Measurements from ENCODE around the gene NCAM2. TPM values are rescaled to one million over a fixed set of nuclear protein-coding genes. Genes with fewer than 3 reads are reported as not detected.

NCAM2 gene
- 10 to 100 TPM in 2 of 4 donors, 1 to 10 TPM in 2; 5.6 to 16.9 (median 9.1) TPM for polyA plus RNA-seq (ENCODE audit: insufficient read length in 4 of 4)

- peak in 3 of 4 donors; percentile 51 to 64 (median 53) for DNase-seq (ENCODE audit: low read depth in 4 of 4, low spot score in 2 of 4)
These were observed at the start of gene NCAM2 for GRCh38 chr21:20997636-20998455. NCAM2 (plus strand) TSS chr21:20998409.

- DNase-seq (ENCODE audit: low read depth in 4 of 4, low spot score in 2 of 4) = no peak
These were observed 48.3 kb upstream of the NCAM2 start for GRCh38 chr21:20949884-20950283.

- DNase-seq (ENCODE audit: low read depth in 4 of 4, low spot score in 2 of 4) = no peak
These were observed 32.4 kb upstream of the NCAM2 start for GRCh38 chr21:20965816-20966215.

GRCh38 chr21:20968391-20968790 lies 29.8 kb upstream of the NCAM2 start:
- no peak for DNase-seq (ENCODE audit: low read depth in 4 of 4, low spot score in 2 of 4)

- DNase-seq (ENCODE audit: low read depth in 4 of 4, low spot score in 2 of 4) = no peak
These were observed 27.5 kb upstream of the NCAM2 start for GRCh38 chr21:20970691-20971090.

- peak in 3 of 4 donors; percentile 8 to 25 (median 11) for DNase-seq (ENCODE audit: low read depth in 4 of 4, low spot score in 2 of 4)
These were observed 26.8 kb upstream of the NCAM2 start for GRCh38 chr21:20971296-20971921.

- DNase-seq (ENCODE audit: low read depth in 4 of 4, low spot score in 2 of 4) = no peak
These were observed 3.4 kb upstream of the NCAM2 start for GRCh38 chr21:20994790-20995189.

- DNase-seq (ENCODE audit: low read depth in 4 of 4, low spot score in 2 of 4) = no peak
These were observed 1.5 kb upstream of the NCAM2 start for GRCh38 chr21:20996421-20997310.

- DNase-seq (ENCODE audit: low read depth in 4 of 4, low spot score in 2 of 4) = no peak
These were observed 936 bp upstream of the NCAM2 start for GRCh38 chr21:20997311-20997635.

- DNase-seq (ENCODE audit: low read depth in 4 of 4, low spot score in 2 of 4) = no peak
These were observed 214 bp downstream of the NCAM2 start for GRCh38 chr21:20998456-20998789.

GRCh38 chr21:20998886-20999285 lies 677 bp downstream of the NCAM2 start:
- no peak for DNase-seq (ENCODE audit: low read depth in 4 of 4, low spot score in 2 of 4)

- no peak for DNase-seq (ENCODE audit: low read depth in 4 of 4, low spot score in 2 of 4)
These were observed 1.4 kb downstream of the NCAM2 start for GRCh38 chr21:20999659-21000058.

- DNase-seq (ENCODE audit: low read depth in 4 of 4, low spot score in 2 of 4) = no peak
These were observed 2.5 kb downstream of the NCAM2 start for GRCh38 chr21:21000591-21001175.

- no peak for DNase-seq (ENCODE audit: low read depth in 4 of 4, low spot score in 2 of 4)
These were observed 3.4 kb downstream of the NCAM2 start for GRCh38 chr21:21001591-21002100.

- DNase-seq (ENCODE audit: low read depth in 4 of 4, low spot score in 2 of 4) = no peak
These were observed 3.9 kb downstream of the NCAM2 start for GRCh38 chr21:21002153-21002552.

- DNase-seq (ENCODE audit: low read depth in 4 of 4, low spot score in 2 of 4) = no peak
These were observed 5.5 kb downstream of the NCAM2 start for GRCh38 chr21:21003701-21004100.

- no peak for DNase-seq (ENCODE audit: low read depth in 4 of 4, low spot score in 2 of 4)
These were observed 9.4 kb downstream of the NCAM2 start for GRCh38 chr21:21007606-21008005.

- DNase-seq (ENCODE audit: low read depth in 4 of 4, low spot score in 2 of 4) = no peak
These were observed 12.0 kb downstream of the NCAM2 start for GRCh38 chr21:21010228-21010627.

GRCh38 chr21:21010698-21011097 lies 12.5 kb downstream of the NCAM2 start:
- no peak for DNase-seq (ENCODE audit: low read depth in 4 of 4, low spot score in 2 of 4)

- DNase-seq (ENCODE audit: low read depth in 4 of 4, low spot score in 2 of 4) = no peak
These were observed 20.6 kb downstream of the NCAM2 start for GRCh38 chr21:21018821-21019220.

- DNase-seq (ENCODE audit: low read depth in 4 of 4, low spot score in 2 of 4) = no peak
These were observed 21.5 kb downstream of the NCAM2 start for GRCh38 chr21:21019681-21020080.

Measured in left renal cortex interstitium (tissue), 4 donors.